Ovary (tissue), 9 donors: Measurements from ENCODE around the gene NSMCE1. TPM values are rescaled to one million over a fixed set of nuclear protein-coding genes. Genes with fewer than 3 reads are reported as not detected.

ENCODE experiments used
- DNase-seq, 5 donors: peaks; one replicate each; pipeline ENCODE4 v3.0.0-alpha.2; 2019 to 2020
- H3K27ac ChIP-seq, 2 donors: fragments of 200-600 bp; one replicate each; pipeline versions ENCODE4 v1.5.1 to v1.8.0; 2019 to 2022
- H3K27me3 ChIP-seq: fragments of 200-600 bp; one replicate; pipeline ENCODE4 v1.8.0; 2022
- H3K36me3 ChIP-seq: fragments of 200-600 bp; sonication (generic); one replicate; pipeline ENCODE4 v1.5.1; 2019
- H3K4me1 ChIP-seq: one replicate; pipeline ENCODE4 v1.8.1; 2013; ENCODE audit warnings: mild to moderate bottlenecking, moderate library complexity; ENCODE audit not compliant: insufficient read depth
- H3K4me3 ChIP-seq: fragments of 200-600 bp; sonication (generic); one replicate; pipeline ENCODE4 v1.5.1; 2017
- H3K9me3 ChIP-seq, 2 donors: fragments of 200-600 bp in 1 of 2; sonication (generic) in 1 of 2; one replicate each; pipeline versions ENCODE4 v1.5.1 to v1.8.1; 2013 to 2019; ENCODE audit warnings: mild to moderate bottlenecking in 1 of 2, moderate library complexity in 1 of 2
- EP300 ChIP-seq: sonication (generic); formaldehyde crosslinking; IDR thresholded peaks from one replicate; pipeline ENCODE4 v1.6.1; 2017; ENCODE audit warnings: antibody characterized with exemption
- POLR2A ChIP-seq: fragments of 450-650 bp; IDR thresholded peaks from one replicate; pipeline ENCODE4 v1.6.1; 2017; ENCODE audit warnings: antibody characterized with exemption, mild to moderate bottlenecking, moderate library complexity
- WGBS, 3 donors: extraction: QIAGEN DNeasy Blood & Tissue Kit in 1 of 3; methylation state at CpG; one replicate each; pipeline versions ENCODE4 v1.1.5 to v1.1.7; 2013 to 2017; 5-methylcytosine and 5-hydroxymethylcytosine counted together
- intact Hi-C, 4 donors: fragments of 100-400 bp; cut with DNase I; formaldehyde crosslinking; loops; one replicate each; pipeline versions ENCODE4 v1.11.0 to v1.15.1; 2022 to 2023
- polyA plus RNA-seq, 2 donors: library from polyadenylated mRNA; stranded (reverse); fragments of 200-250 nt in 1 of 2; fragments of 350-450 nt in 1 of 2; fragmentation: Illumina TruSeq in 1 of 2; extraction: RNeasy Lipid Tissue Mini Kit (QIAGEN cat#74804) in 1 of 2; gene quantifications; one replicate each; pipeline ENCODE4 v1.2.3, GENCODE V29; 2013 to 2014
- total RNA-seq, 7 donors: library from RNA; depleted of rRNA in 2 of 7; stranded (reverse); fragments of >200 nt in 2 of 7; fragmentation: NEBNext Ultra II Directional in 3 of 7; extraction: Animal tissue kit (Norgen Biotek cat#: 25700) in 3 of 7; gene quantifications; one replicate each; pipeline versions ENCODE4 v1.1.0 to v1.2.4, GENCODE V29; 2016 to 2023
- TF ChIP-seq, protein P1 (sequence below), 3 donors: fragments of 450-650 bp in 2 of 3; fragments of 200-600 bp in 1 of 3; IDR thresholded peaks; one replicate each; pipeline versions ENCODE4 v1.5.1 to v1.8.0; 2016 to 2022; ENCODE audit warnings: antibody characterized with exemption in 3 of 3, mild to moderate bottlenecking in 1 of 3
- donor health status: DM: no; HTN: no; CAD: no; lungs with moderate emphysema.
- donor health status: DM: no; HTN: no; CAD: no.
- donor health status: Bipolar disorder and iron deficiency.
- donor health status: DM: yes; HTN: yes; CAD: no.
- donor health status: DM: no; HTN: no; CAD: no.
- donor health status: DM: yes; HTN: yes; CAD: no.

The NSMCE1 gene
- total and polyA plus RNA-seq, 9 donors = 19.8 to 68.4 (median 51.2) TPM

DNA sequence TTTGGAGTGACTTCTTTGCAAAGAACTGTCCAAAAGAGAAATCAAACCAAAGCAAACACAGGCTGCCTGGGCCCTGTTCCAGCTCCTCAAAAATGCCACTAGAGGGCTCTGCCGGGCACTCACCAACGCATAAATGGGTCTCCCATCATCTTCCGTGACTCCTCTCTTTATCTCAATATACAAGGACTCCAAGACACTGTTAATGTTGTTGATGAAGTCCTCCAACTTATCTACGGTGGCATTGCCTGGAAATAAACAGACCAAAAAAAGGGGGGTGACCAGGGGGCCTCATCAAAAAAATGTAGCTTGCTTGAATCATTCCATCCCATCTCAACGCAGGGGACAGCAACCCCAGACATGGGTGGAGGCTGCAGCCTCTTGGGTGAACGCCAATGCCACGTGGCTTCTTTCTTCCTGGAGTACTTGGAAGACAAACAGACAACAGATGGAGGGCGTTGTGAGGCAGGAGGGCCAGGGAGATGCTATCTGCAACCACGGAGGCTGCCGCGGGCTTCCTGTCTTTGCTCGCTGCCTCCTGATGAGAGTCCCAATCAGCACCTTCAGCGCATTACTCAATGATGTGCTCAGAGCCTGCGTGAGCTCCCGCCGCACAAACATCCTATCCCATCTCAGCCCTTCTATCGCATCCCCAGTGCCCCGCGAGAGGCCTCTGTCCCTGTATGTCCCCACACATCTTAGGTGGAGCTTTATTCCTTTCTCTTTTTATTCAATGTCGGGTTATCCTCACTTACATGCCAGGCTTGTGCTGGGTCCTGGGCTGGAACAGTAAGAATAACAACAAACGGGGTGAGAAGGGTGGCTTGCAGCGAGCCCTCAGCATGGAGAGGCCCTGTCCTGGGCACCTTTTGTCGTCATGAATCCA is 33.3 kb downstream of the NSMCE1 start:
- Histone ChIP-seq H3K36me3 (no peaks in the 10 kb centered on the region), H3K4me1 (peaks cover 7% of the 10 kb centered on the region), H3K9me3 (no peaks in the 10 kb centered on the region), H3K27ac (peak overlapping the region in 1 of 2 donors; percentile 62), H3K4me3 (no peak overlapping the region), H3K27me3 (no peaks in the 10 kb centered on the region)
- WGBS, 3 donors = 27 to 35% (median 29%) methylated on average over 23 of the region's 23 CpGs
- intact Hi-C loops = no loop called here
- TF ChIP-seq, protein P1, sequence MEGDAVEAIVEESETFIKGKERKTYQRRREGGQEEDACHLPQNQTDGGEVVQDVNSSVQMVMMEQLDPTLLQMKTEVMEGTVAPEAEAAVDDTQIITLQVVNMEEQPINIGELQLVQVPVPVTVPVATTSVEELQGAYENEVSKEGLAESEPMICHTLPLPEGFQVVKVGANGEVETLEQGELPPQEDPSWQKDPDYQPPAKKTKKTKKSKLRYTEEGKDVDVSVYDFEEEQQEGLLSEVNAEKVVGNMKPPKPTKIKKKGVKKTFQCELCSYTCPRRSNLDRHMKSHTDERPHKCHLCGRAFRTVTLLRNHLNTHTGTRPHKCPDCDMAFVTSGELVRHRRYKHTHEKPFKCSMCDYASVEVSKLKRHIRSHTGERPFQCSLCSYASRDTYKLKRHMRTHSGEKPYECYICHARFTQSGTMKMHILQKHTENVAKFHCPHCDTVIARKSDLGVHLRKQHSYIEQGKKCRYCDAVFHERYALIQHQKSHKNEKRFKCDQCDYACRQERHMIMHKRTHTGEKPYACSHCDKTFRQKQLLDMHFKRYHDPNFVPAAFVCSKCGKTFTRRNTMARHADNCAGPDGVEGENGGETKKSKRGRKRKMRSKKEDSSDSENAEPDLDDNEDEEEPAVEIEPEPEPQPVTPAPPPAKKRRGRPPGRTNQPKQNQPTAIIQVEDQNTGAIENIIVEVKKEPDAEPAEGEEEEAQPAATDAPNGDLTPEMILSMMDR (IDR thresholded peaks at IDR 0.05) = peak; percentile 54 to 76 (median 62)
- TF ChIP-seq POLR2A = no peak
- peak; percentile 85 to 91 (median 86) for DNase-seq

DNA sequence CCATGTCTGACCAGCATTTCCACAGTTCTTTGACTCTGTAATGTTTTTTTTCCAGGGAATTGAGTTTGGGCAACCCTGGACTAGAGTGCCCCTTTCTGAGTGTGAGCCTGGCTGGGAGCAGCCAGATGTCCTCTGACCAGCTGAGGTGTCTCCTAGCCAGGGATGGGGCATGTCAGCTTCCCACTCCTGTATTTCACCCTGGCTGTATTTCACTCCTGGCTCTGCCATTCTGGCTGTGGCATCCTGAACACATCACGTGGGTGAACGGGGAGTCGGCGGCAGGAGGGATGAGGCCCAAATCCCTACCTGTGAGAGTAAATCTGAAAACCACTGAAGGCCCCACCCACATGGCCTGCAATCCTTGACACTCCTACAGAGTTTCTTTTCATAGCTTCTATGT is 34.0 kb downstream of the NSMCE1 start:
- TF ChIP-seq, protein P1 (IDR thresholded peaks at IDR 0.05) = no peak
- TF ChIP-seq EP300 (no peak), POLR2A (no peak)
- H3K27me3 ChIP-seq = no peaks in the 10 kb centered on the region
- H3K9me3 ChIP-seq = no peaks in the 10 kb centered on the region
- no peak for DNase-seq
- H3K4me3 ChIP-seq = no peak overlapping the region
- WGBS, 3 donors = 34 to 40% (median 36%) methylated on average over 4 of the region's 4 CpGs
- intact Hi-C loops = loop anchor here in 1 of 4 donors (5.0 kb wide), 1 partner anchor 223 kb away; no protein-coding TSS in a partner anchor
- peak overlapping the region in 1 of 2 donors; percentile 52 for H3K27ac ChIP-seq
- peaks cover 7% of the 10 kb centered on the region for H3K4me1 ChIP-seq
- no peaks in the 10 kb centered on the region for H3K36me3 ChIP-seq

DNA sequence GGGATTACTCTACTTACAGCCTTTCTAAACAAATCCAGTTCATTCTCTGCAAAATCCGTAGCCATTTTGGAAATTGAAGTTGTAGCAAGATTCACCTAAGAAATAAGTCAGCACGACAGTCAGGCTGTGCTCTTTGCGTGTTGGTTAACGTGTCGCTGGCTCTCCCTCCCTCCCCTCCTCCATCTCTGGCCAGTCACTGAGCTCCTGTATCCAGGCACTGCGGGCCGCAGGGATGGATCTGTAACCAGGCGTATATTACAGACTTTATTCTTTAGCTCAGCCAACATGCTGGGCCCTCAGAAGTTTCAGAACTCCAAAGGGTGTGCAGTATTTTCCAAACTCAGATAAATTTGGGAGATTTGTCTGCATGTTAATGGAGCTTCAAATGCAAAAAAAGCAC is 34.4 kb downstream of the NSMCE1 start:
- no peak overlapping the region for H3K27ac ChIP-seq
- H3K4me1 ChIP-seq = peaks cover 7% of the 10 kb centered on the region
- WGBS, 3 donors = 88 to 96% (median 91%) methylated on average over 8 of the region's 8 CpGs
- no peak overlapping the region for H3K4me3 ChIP-seq
- no peaks in the 10 kb centered on the region for H3K9me3 ChIP-seq
- intact Hi-C loops = loop anchor here in 1 of 4 donors (5.0 kb wide), 1 partner anchor 223 kb away; no protein-coding TSS in a partner anchor
- TF ChIP-seq POLR2A (no peak), EP300 (no peak)
- TF ChIP-seq, protein P1 (IDR thresholded peaks at IDR 0.05) = no peak
- no peaks in the 10 kb centered on the region for H3K27me3 ChIP-seq
- no peak for DNase-seq
- H3K36me3 ChIP-seq = no peaks in the 10 kb centered on the region

DNA sequence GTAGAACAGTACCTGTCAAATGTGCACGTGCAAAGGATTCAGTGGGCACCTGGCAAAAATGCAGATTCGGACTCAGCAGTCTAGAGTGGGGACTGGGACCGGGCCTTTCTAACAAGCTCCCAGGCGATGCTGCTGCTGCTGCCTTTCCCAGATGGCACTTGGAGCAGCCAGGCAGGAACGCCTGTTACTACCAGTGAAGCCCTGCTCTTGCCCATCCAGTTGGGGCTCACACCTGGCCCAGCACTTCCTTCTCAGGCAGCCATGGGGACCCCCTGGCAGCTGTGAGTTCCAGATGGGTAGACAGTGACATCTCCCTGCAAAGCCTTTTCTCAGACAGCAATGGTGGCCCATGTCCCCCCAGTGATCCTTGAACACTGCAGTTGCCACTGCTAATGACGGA is 34.8 kb downstream of the NSMCE1 start:
- peaks cover 7% of the 10 kb centered on the region for H3K4me1 ChIP-seq
- TF ChIP-seq EP300 (no peak), POLR2A (no peak)
- TF ChIP-seq, protein P1 (IDR thresholded peaks at IDR 0.05) = no peak
- H3K4me3 ChIP-seq = no peak overlapping the region
- no peaks in the 10 kb centered on the region for H3K9me3 ChIP-seq
- no peak overlapping the region for H3K27ac ChIP-seq
- H3K27me3 ChIP-seq = no peaks in the 10 kb centered on the region
- intact Hi-C loops = loop anchor here in 1 of 4 donors (5.0 kb wide), 1 partner anchor 224 kb away; no protein-coding TSS in a partner anchor
- no peaks in the 10 kb centered on the region for H3K36me3 ChIP-seq
- peak in 1 of 5 donors; percentile 24 for DNase-seq
- 86 to 94% (median 86%) methylated on average over 6 of the region's 6 CpGs for WGBS, 3 donors
